GM21360 (cell line): ENCODE results near the gene C1orf167.

Experiments
- ATAC-seq: cut with Tn5 transposase; IDR thresholded peaks from one replicate; pipeline ENCODE4 v1.9.1; 2021; ENCODE audit warnings: mild to moderate bottlenecking, moderate library complexity; ENCODE audit not compliant: unreplicated experiment

C1orf167 gene

GRCh38 chr1:11761988-11762406 is at the start of gene C1orf167:
Gene C1orf167, plus strand, starts transcription at chr1:11762193. Its CDS starts 2,208 bp downstream, at chr1:11764401.
- no peak for ATAC-seq

GRCh38 chr1:11712285-11712684 is 49.7 kb upstream of the C1orf167 start:
- no peak for ATAC-seq

- ATAC-seq = no peak
Observed at GRCh38 chr1:11713095-11713494, 48.9 kb upstream of the C1orf167 start.

- ATAC-seq = no peak
Observed at GRCh38 chr1:11714831-11715575, 47.0 kb upstream of the C1orf167 start.

- ATAC-seq = no peak
Observed at GRCh38 chr1:11719313-11720032, 42.5 kb upstream of the C1orf167 start.

GRCh38 chr1:11720033-11720376 is 42.0 kb upstream of the C1orf167 start:
- no peak for ATAC-seq

GRCh38 chr1:11720525-11720924 is 41.5 kb upstream of the C1orf167 start:
- no peak for ATAC-seq

- no peak for ATAC-seq
Observed at GRCh38 chr1:11721311-11721710, 40.7 kb upstream of the C1orf167 start.

GRCh38 chr1:11722538-11722937 is 39.5 kb upstream of the C1orf167 start:
- no peak for ATAC-seq

GRCh38 chr1:11725616-11726015 is 36.4 kb upstream of the C1orf167 start:
- no peak for ATAC-seq

- no peak for ATAC-seq
Observed at GRCh38 chr1:11727119-11727518, 34.9 kb upstream of the C1orf167 start.

- ATAC-seq = no peak
Observed at GRCh38 chr1:11728126-11728806, 33.7 kb upstream of the C1orf167 start.

GRCh38 chr1:11729155-11729497 is 32.9 kb upstream of the C1orf167 start:
- ATAC-seq = no peak

- ATAC-seq = no peak
Observed at GRCh38 chr1:11729498-11730428, 32.2 kb upstream of the C1orf167 start.

- no peak for ATAC-seq
Observed at GRCh38 chr1:11730429-11730891, 31.5 kb upstream of the C1orf167 start.

GRCh38 chr1:11731691-11732283 is 30.2 kb upstream of the C1orf167 start:
- no peak for ATAC-seq

- no peak for ATAC-seq
Observed at GRCh38 chr1:11733306-11733705, 28.7 kb upstream of the C1orf167 start.

- no peak for ATAC-seq
Observed at GRCh38 chr1:11735531-11735853, 26.5 kb upstream of the C1orf167 start.

GRCh38 chr1:11735854-11736745 is 25.9 kb upstream of the C1orf167 start, which contains the start of gene AGTRAP:
Gene AGTRAP, plus strand, starts transcription at chr1:11736136. Its CDS starts 73 bp downstream, at chr1:11736209.
- ATAC-seq = peak; percentile 55
